Activated CD8-positive, alpha-beta T cell treated with anti-CD3 and anti-CD28 coated beads, Interleukin-2, amount 10 ng/mL, durations not matched to agents 7 days and 5 days (primary cell): ENCODE results near the gene MINAR1. TPM values are rescaled to one million over a fixed set of nuclear protein-coding genes. Genes with fewer than 3 reads are reported as not detected.

Experiments used
- ATAC-seq: fragments of 150-1000 bp; cut with Tn5 transposase; one replicate; pipeline ENCODE4 v1.10.0; 2021; ENCODE audit warnings: moderate library complexity
- CTCF ChIA-PET: fragments of 350-600 bp; sonication (Branson Sonifier 250); formaldehyde crosslinking; loops from one replicate; lab custom pipeline; 2021; ENCODE audit warnings: antibody characterized with exemption; lab: Charles Lee
- POLR2A ChIA-PET: fragments of 350-600 bp; sonication (Branson Sonifier 250); formaldehyde crosslinking; loops from one replicate; lab custom pipeline; 2021; ENCODE audit warnings: antibody characterized with exemption; lab: Charles Lee
- DNase-seq: peaks from one replicate; pipeline ENCODE4 v3.0.0-alpha.2; 2020
- H3K27ac Mint-ChIP-seq: one replicate; pipeline ENCODE4 v1.8.0; 2021; ENCODE audit warnings: mild to moderate bottlenecking, mixed read lengths
- H3K27me3 Mint-ChIP-seq: one replicate; pipeline ENCODE4 v1.8.0; 2021; ENCODE audit warnings: low read depth, mixed read lengths
- H3K36me3 Mint-ChIP-seq: one replicate; pipeline ENCODE4 v1.8.0; 2021; ENCODE audit warnings: low read depth, mixed read lengths
- H3K4me1 Mint-ChIP-seq: one replicate; pipeline ENCODE4 v1.8.0; 2021; ENCODE audit warnings: low read depth, mixed read lengths
- H3K4me3 Mint-ChIP-seq: one replicate; pipeline ENCODE4 v1.8.0; 2021; ENCODE audit warnings: mild to moderate bottlenecking, mixed read lengths
- H3K9me3 Mint-ChIP-seq: one replicate; pipeline ENCODE4 v1.8.0; 2022; ENCODE audit warnings: mixed read lengths; ENCODE audit not compliant: insufficient read depth
- total RNA-seq, 2 experiments: library from RNA; stranded (reverse); gene quantifications; one replicate each; pipeline ENCODE4 v1.2.3, GENCODE V29; 2021

MINAR1 gene
- total RNA-seq: under 1 TPM; 0.57 to 0.71 TPM

- DNase-seq (no peak), ATAC-seq (peak; percentile 51)
- ChIA-PET POLR2A (interaction anchor here (0.6 kb wide), 1 partner anchor 98 kb away, joined by 3 read pairs; no protein-coding TSS in a partner anchor), CTCF (no interaction called here)
- H3K27ac Mint-ChIP-seq: no peak within 1 kb of the TSS
- H3K27me3 Mint-ChIP-seq: peaks cover 65% of the 10 kb centered on the region
- H3K36me3 Mint-ChIP-seq: no peaks in the 10 kb centered on the region
- H3K9me3 Mint-ChIP-seq: no peaks in the 10 kb centered on the region
- peaks cover 8% of the 10 kb centered on the region for H3K4me1 Mint-ChIP-seq
- H3K4me3 Mint-ChIP-seq: peak within 1 kb of the TSS; percentile 19
Measured at GRCh38 chr15:79431636-79432344, at the start of gene MINAR1. Gene MINAR1, plus strand, starts transcription at chr15:79432336. Its CDS starts 23,812 bp downstream, at chr15:79456148.

GRCh38 chr15:79394231-79394630 is 37.9 kb upstream of the MINAR1 start:
- ATAC-seq (no peak), DNase-seq (no peak)
- Mint-ChIP-seq H3K9me3 (no peaks in the 10 kb centered on the region), H3K4me1 (no peaks in the 10 kb centered on the region), H3K27me3 (no peaks in the 10 kb centered on the region), H3K4me3 (no peak overlapping the region), H3K27ac (no peak overlapping the region), H3K36me3 (no peaks in the 10 kb centered on the region)
- POLR2A ChIA-PET: no interaction called here
- CTCF ChIA-PET: interaction anchor here (3.4 kb wide), 1 partner anchor 13 kb away, joined by 32 read pairs; no protein-coding TSS in a partner anchor

- Mint-ChIP-seq H3K4me3 (no peak overlapping the region), H3K27me3 (no peaks in the 10 kb centered on the region), H3K4me1 (no peaks in the 10 kb centered on the region), H3K36me3 (no peaks in the 10 kb centered on the region), H3K27ac (no peak overlapping the region), H3K9me3 (no peaks in the 10 kb centered on the region)
- no peak for ATAC-seq
- ChIA-PET CTCF (no interaction called here), POLR2A (no interaction called here)
- DNase-seq: no peak
Measured at GRCh38 chr15:79396850-79397249, 35.3 kb upstream of the MINAR1 start.

GRCh38 chr15:79397269-79397910 is 34.7 kb upstream of the MINAR1 start:
- Mint-ChIP-seq H3K4me3 (no peak overlapping the region), H3K27ac (no peak overlapping the region), H3K27me3 (no peaks in the 10 kb centered on the region), H3K36me3 (no peaks in the 10 kb centered on the region), H3K4me1 (no peaks in the 10 kb centered on the region), H3K9me3 (no peaks in the 10 kb centered on the region)
- DNase-seq (no peak), ATAC-seq (no peak)
- CTCF ChIA-PET: no interaction called here
- POLR2A ChIA-PET: no interaction called here

- POLR2A ChIA-PET: no interaction called here
- no peaks in the 10 kb centered on the region for H3K4me1 Mint-ChIP-seq
- H3K4me3 Mint-ChIP-seq: no peak overlapping the region
- H3K36me3 Mint-ChIP-seq: no peaks in the 10 kb centered on the region
- no peak for DNase-seq
- no peaks in the 10 kb centered on the region for H3K27me3 Mint-ChIP-seq
- no peak for ATAC-seq
- H3K9me3 Mint-ChIP-seq: no peaks in the 10 kb centered on the region
- CTCF ChIA-PET: interaction anchor here (1.9 kb wide), 1 partner anchor 18 kb away, joined by 5 read pairs; no protein-coding TSS in a partner anchor
- H3K27ac Mint-ChIP-seq: no peak overlapping the region
Measured at GRCh38 chr15:79399606-79400005, 32.5 kb upstream of the MINAR1 start.

- DNase-seq: no peak
- no peak overlapping the region for H3K4me3 Mint-ChIP-seq
- ChIA-PET CTCF (no interaction called here), POLR2A (no interaction called here)
- no peaks in the 10 kb centered on the region for H3K36me3 Mint-ChIP-seq
- ATAC-seq: no peak
- no peaks in the 10 kb centered on the region for H3K9me3 Mint-ChIP-seq
- no peaks in the 10 kb centered on the region for H3K27me3 Mint-ChIP-seq
- no peaks in the 10 kb centered on the region for H3K4me1 Mint-ChIP-seq
- H3K27ac Mint-ChIP-seq: no peak overlapping the region
Measured at GRCh38 chr15:79400650-79401049, 31.5 kb upstream of the MINAR1 start.

- Mint-ChIP-seq H3K36me3 (no peaks in the 10 kb centered on the region), H3K4me3 (no peak overlapping the region), H3K27ac (no peak overlapping the region), H3K4me1 (no peaks in the 10 kb centered on the region), H3K27me3 (no peaks in the 10 kb centered on the region), H3K9me3 (no peaks in the 10 kb centered on the region)
- ChIA-PET CTCF (no interaction called here), POLR2A (no interaction called here)
- ATAC-seq: no peak
- DNase-seq: no peak
Measured at GRCh38 chr15:79401301-79401700, 30.8 kb upstream of the MINAR1 start.

GRCh38 chr15:79402136-79402535 is 30.0 kb upstream of the MINAR1 start:
- Mint-ChIP-seq H3K27ac (no peak overlapping the region), H3K27me3 (no peaks in the 10 kb centered on the region), H3K4me3 (no peak overlapping the region), H3K36me3 (no peaks in the 10 kb centered on the region), H3K9me3 (no peaks in the 10 kb centered on the region), H3K4me1 (no peaks in the 10 kb centered on the region)
- ATAC-seq: no peak
- POLR2A ChIA-PET: no interaction called here
- no peak for DNase-seq
- CTCF ChIA-PET: no interaction called here

GRCh38 chr15:79403501-79403900 is 28.6 kb upstream of the MINAR1 start:
- no peak overlapping the region for H3K4me3 Mint-ChIP-seq
- ChIA-PET POLR2A (no interaction called here), CTCF (no interaction called here)
- no peaks in the 10 kb centered on the region for H3K4me1 Mint-ChIP-seq
- no peaks in the 10 kb centered on the region for H3K27me3 Mint-ChIP-seq
- DNase-seq: no peak
- H3K9me3 Mint-ChIP-seq: no peaks in the 10 kb centered on the region
- H3K36me3 Mint-ChIP-seq: no peaks in the 10 kb centered on the region
- no peak for ATAC-seq
- H3K27ac Mint-ChIP-seq: no peak overlapping the region

GRCh38 chr15:79406210-79406609 is 25.9 kb upstream of the MINAR1 start:
- Mint-ChIP-seq H3K9me3 (no peaks in the 10 kb centered on the region), H3K27ac (no peak overlapping the region), H3K27me3 (no peaks in the 10 kb centered on the region), H3K4me3 (no peak overlapping the region), H3K36me3 (no peaks in the 10 kb centered on the region), H3K4me1 (no peaks in the 10 kb centered on the region)
- POLR2A ChIA-PET: no interaction called here
- DNase-seq (no peak), ATAC-seq (no peak)
- CTCF ChIA-PET: no interaction called here

- no peaks in the 10 kb centered on the region for H3K9me3 Mint-ChIP-seq
- DNase-seq (no peak), ATAC-seq (no peak)
- no peak overlapping the region for H3K27ac Mint-ChIP-seq
- ChIA-PET CTCF (no interaction called here), POLR2A (interaction anchor here (1.2 kb wide), 1 partner anchor 20 kb away, joined by 3 read pairs; no protein-coding TSS in a partner anchor)
- H3K4me3 Mint-ChIP-seq: no peak overlapping the region
- H3K36me3 Mint-ChIP-seq: no peaks in the 10 kb centered on the region
- H3K4me1 Mint-ChIP-seq: no peaks in the 10 kb centered on the region
- no peaks in the 10 kb centered on the region for H3K27me3 Mint-ChIP-seq
Measured at GRCh38 chr15:79408041-79408440, 24.1 kb upstream of the MINAR1 start.

GRCh38 chr15:79410237-79410636 is 21.9 kb upstream of the MINAR1 start:
- ATAC-seq: no peak
- H3K4me1 Mint-ChIP-seq: no peaks in the 10 kb centered on the region
- POLR2A ChIA-PET: interaction anchor here (0.6 kb wide), 1 partner anchor 859 kb away, joined by 3 read pairs; no protein-coding TSS in a partner anchor

More at GRCh38 chr15:79410237-79410636, 21.9 kb upstream of the MINAR1 start:
- Mint-ChIP-seq H3K9me3 (no peaks in the 10 kb centered on the region), H3K27ac (no peak overlapping the region), H3K4me3 (no peak overlapping the region), H3K36me3 (no peaks in the 10 kb centered on the region), H3K27me3 (no peaks in the 10 kb centered on the region)
- DNase-seq: no peak
- CTCF ChIA-PET: no interaction called here
